SK-N-SH treated with all-trans-retinoic acid at 6 μM for 48 hours (cell line): Measurements from ENCODE around the gene MAML3.

ENCODE experiments used
- ATAC-seq: fragments of 200-7000 bp; cut with Tn5 transposase; 3 replicates; pipeline ENCODE4 v1.9.1; 2020; ENCODE audit warnings: mild to moderate bottlenecking, moderate library complexity
- ARNTL ChIP-seq: fragments of 450-650 bp; formaldehyde crosslinking; IDR thresholded peaks from 2 replicates; pipeline ENCODE4 v1.5.0; 2020; ENCODE audit warnings: low read depth, mild to moderate bottlenecking, moderate library complexity, borderline replicate concordance
- BACH2 ChIP-seq: fragments of 250-450 bp; sonication (Bioruptor Pico); IDR thresholded peaks from 2 replicates; pipeline ENCODE4 v1.9.0; 2021; ENCODE audit warnings: mild to moderate bottlenecking, borderline replicate concordance
- CREB5 ChIP-seq: fragments of 250-450 bp; sonication (Bioruptor Pico); IDR thresholded peaks from 2 replicates; pipeline ENCODE4 v1.5.1; 2020; ENCODE audit warnings: low read depth, mild to moderate bottlenecking, moderate library complexity
- CSDC2 ChIP-seq: fragments of 250-450 bp; sonication (Bioruptor Pico); IDR thresholded peaks from 2 replicates; pipeline ENCODE4 v1.5.0; 2020; ENCODE audit warnings: mild to moderate bottlenecking, moderate library complexity
- ESRRG ChIP-seq: fragments of 250-450 bp; sonication (Bioruptor Pico); IDR thresholded peaks from 2 replicates; pipeline ENCODE4 v1.6.1; 2021; ENCODE audit warnings: mild to moderate bottlenecking
- GLIS3 ChIP-seq: fragments of 250-450 bp; sonication (Bioruptor Pico); IDR thresholded peaks from 2 replicates; pipeline ENCODE4 v1.5.0; 2020; ENCODE audit warnings: mild to moderate bottlenecking, moderate library complexity
- ISL1 ChIP-seq: fragments of 250-450 bp; sonication (Bioruptor Pico); IDR thresholded peaks from 2 replicates; pipeline ENCODE4 v2.1.2; 2022; ENCODE audit warnings: mild to moderate bottlenecking, moderate library complexity
- OSR1 ChIP-seq: fragments of 250-450 bp; sonication (Bioruptor Pico); IDR thresholded peaks from 2 replicates; pipeline ENCODE4 v1.8.0; 2022; ENCODE audit warnings: moderate library complexity, mild to moderate bottlenecking, inconsistent platforms
- PATZ1 ChIP-seq: fragments of 250-450 bp; sonication (Bioruptor Pico); IDR thresholded peaks from 2 replicates; pipeline ENCODE4 v1.8.0; 2020; ENCODE audit warnings: mild to moderate bottlenecking, moderate library complexity, borderline replicate concordance
- POU6F1 ChIP-seq: fragments of 250-450 bp; sonication (Bioruptor Pico); IDR thresholded peaks from 2 replicates; pipeline ENCODE4 v1.8.0; 2021; ENCODE audit warnings: low read depth, mild to moderate bottlenecking, moderate library complexity, borderline replicate concordance
- PPARA ChIP-seq: fragments of 250-450 bp; sonication (Bioruptor Pico); IDR thresholded peaks from 2 replicates; pipeline ENCODE4 v1.5.0; 2020; ENCODE audit warnings: mild to moderate bottlenecking, borderline replicate concordance
- SNAI2 ChIP-seq: fragments of 250-450 bp; sonication (Bioruptor Pico); IDR thresholded peaks from 2 replicates; pipeline ENCODE4 v1.5.0; 2020; ENCODE audit warnings: mild to moderate bottlenecking, moderate library complexity
- TCF4 ChIP-seq: fragments of 250-450 bp; sonication (Bioruptor Pico); IDR thresholded peaks from 2 replicates; pipeline ENCODE4 v1.8.0; 2021; ENCODE audit warnings: mild to moderate bottlenecking, moderate library complexity, borderline replicate concordance
- TOX ChIP-seq: fragments of 250-450 bp; sonication (Bioruptor Pico); IDR thresholded peaks from 2 replicates; pipeline ENCODE4 v1.8.0; 2021; ENCODE audit warnings: mild to moderate bottlenecking, moderate library complexity, borderline replicate concordance
- TSHZ2 ChIP-seq: fragments of 250-450 bp; sonication (Bioruptor Pico); IDR thresholded peaks from 2 replicates; pipeline ENCODE4 v1.5.0; 2020; ENCODE audit warnings: mild to moderate bottlenecking, moderate library complexity
- ZFP3 ChIP-seq: fragments of 250-450 bp; sonication (Bioruptor Pico); IDR thresholded peaks from 2 replicates; pipeline ENCODE4 v1.5.0; 2020; ENCODE audit warnings: mild to moderate bottlenecking, moderate library complexity
- ZNF70 ChIP-seq: fragments of 450-650 bp; formaldehyde crosslinking; IDR thresholded peaks from 2 replicates; pipeline ENCODE4 v1.5.0; 2020; ENCODE audit warnings: mild to moderate bottlenecking, moderate library complexity
- ZNF8 ChIP-seq: fragments of 450-650 bp; formaldehyde crosslinking; IDR thresholded peaks from 2 replicates; pipeline ENCODE4 v1.5.0; 2020; ENCODE audit warnings: mild to moderate bottlenecking, moderate library complexity
- TF ChIP-seq, protein P1 (sequence below): fragments of 250-450 bp; sonication (Bioruptor Pico); IDR thresholded peaks from 2 replicates; pipeline ENCODE4 v1.5.1; 2021; ENCODE audit warnings: mild to moderate bottlenecking, moderate library complexity

MAML3 gene

DNA sequence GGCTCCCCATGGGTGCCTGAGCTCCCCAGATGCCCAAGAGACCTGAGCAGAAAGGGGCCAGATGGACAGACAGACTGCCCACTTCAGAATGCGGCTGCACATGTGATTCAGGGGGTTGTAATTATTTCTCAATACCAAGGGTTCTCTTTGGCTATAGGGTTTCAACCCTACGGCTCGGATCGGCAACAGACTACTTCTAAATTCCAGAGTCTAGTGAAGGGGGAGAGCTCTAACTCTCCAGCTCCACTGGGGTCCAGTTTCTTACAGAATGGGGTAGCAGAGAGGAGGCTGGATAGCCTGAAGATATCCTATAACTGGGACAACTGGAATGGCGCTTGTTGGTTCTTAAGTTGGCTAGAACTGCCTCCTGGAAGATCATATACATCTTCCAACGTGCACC is 352.1 kb downstream of the MAML3 start:
- no peak for ATAC-seq
- TF ChIP-seq TSHZ2 (CRISPR knock-in tag) = no peak
- no peak for TF ChIP-seq ZNF70 (CRISPR knock-in tag)
- no peak for TF ChIP-seq POU6F1 (CRISPR knock-in tag)
- no peak for TF ChIP-seq SNAI2
- TF ChIP-seq CREB5 (CRISPR knock-in tag) = no peak
- TF ChIP-seq PATZ1 (CRISPR knock-in tag) = no peak
- no peak for TF ChIP-seq ESRRG (CRISPR knock-in tag)
- TF ChIP-seq OSR1 (CRISPR knock-in tag) = no peak
- TF ChIP-seq TCF4 = no peak
- no peak for TF ChIP-seq ZNF8 (CRISPR knock-in tag)
- TF ChIP-seq, protein P1, sequence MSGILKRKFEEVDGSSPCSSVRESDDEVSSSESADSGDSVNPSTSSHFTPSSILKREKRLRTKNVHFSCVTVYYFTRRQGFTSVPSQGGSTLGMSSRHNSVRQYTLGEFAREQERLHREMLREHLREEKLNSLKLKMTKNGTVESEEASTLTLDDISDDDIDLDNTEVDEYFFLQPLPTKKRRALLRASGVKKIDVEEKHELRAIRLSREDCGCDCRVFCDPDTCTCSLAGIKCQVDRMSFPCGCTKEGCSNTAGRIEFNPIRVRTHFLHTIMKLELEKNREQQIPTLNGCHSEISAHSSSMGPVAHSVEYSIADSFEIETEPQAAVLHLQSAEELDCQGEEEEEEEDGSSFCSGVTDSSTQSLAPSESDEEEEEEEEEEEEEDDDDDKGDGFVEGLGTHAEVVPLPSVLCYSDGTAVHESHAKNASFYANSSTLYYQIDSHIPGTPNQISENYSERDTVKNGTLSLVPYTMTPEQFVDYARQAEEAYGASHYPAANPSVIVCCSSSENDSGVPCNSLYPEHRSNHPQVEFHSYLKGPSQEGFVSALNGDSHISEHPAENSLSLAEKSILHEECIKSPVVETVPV (CRISPR knock-in tag) = no peak
- no peak for TF ChIP-seq ZFP3
- no peak for TF ChIP-seq CSDC2 (CRISPR knock-in tag)
- TF ChIP-seq ARNTL (CRISPR knock-in tag) = no peak
- TF ChIP-seq ISL1 (CRISPR knock-in tag) = no peak
- no peak for TF ChIP-seq PPARA (CRISPR knock-in tag)
- no peak for TF ChIP-seq BACH2 (CRISPR knock-in tag)

- TF ChIP-seq ISL1 (CRISPR knock-in tag) = no peak
- TF ChIP-seq ESRRG (CRISPR knock-in tag) = no peak
- TF ChIP-seq TOX (CRISPR knock-in tag) = no peak
- no peak for TF ChIP-seq PATZ1 (CRISPR knock-in tag)
- TF ChIP-seq GLIS3 = no peak
- TF ChIP-seq ARNTL (CRISPR knock-in tag) = no peak
- TF ChIP-seq, protein P1 (CRISPR knock-in tag) = no peak
- TF ChIP-seq, all 23 proteins: peak for 0
Measured at GRCh38 chr4:139800082-139800481, 353.9 kb downstream of the MAML3 start.

More at GRCh38 chr4:139800082-139800481, 353.9 kb downstream of the MAML3 start:
- no peak for ATAC-seq
